A549 (cell line): Measurements from ENCODE around the gene ARHGEF10L.

Experiments used
- CTCF ChIP-seq: fragments of >200 bp; sonication (Bioruptor Twin); formaldehyde crosslinking; IDR thresholded peaks from 3 replicates; pipeline ENCODE4 v1.5.1; 2016
- MYC ChIP-seq: IDR thresholded peaks from 2 replicates; pipeline ENCODE4 v1.6.1; 2012; ENCODE audit warnings: mild to moderate bottlenecking, inconsistent platforms, low read length, improper control_type of control experiment, borderline replicate concordance
- POLR2A ChIP-seq: IDR thresholded peaks from 2 replicates; pipeline ENCODE4 v1.6.1; 2012; ENCODE audit warnings: mild to moderate bottlenecking, low read length

DNA sequence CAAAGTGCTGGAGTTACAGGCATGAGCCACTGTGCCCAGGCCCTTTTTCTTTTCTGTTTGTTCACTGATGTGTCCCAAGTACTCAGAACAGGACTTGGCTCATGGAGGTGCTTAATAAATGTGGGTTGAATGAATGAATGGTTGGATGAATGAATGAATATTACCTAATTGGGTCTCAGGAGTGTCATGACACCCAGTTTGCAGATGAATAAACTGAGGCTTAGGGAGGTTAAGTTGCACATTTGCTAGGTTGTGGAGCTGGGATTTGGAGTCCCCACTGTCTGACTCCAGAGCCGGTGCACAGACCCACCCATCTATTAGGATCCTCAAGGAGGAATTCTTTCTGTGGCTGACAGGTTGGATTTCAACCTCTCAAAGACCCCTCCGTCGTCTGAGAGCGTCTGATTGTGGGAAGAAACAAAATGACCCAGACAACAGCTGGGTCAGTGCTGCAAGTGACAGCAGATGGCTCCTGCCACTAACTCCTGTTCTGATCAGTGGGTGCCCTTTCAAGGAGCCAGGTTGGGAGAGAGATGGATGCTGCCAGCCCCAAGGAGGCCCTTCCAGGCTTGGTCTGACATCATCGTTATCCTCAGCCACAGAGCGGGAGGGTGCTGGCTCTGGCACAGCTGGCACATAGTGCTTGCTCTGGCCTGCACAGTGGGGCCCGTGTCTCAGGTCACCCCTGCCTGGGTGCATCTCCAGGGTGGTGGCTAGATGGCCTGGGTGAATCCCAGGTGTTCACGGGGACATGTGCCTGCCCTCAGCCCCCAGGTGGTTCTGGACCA, 24.2 kb downstream of the ARHGEF10L start:
- TF ChIP-seq CTCF, result no peak
- no peak for TF ChIP-seq POLR2A
- TF ChIP-seq MYC, result no peak
